GM19395 (cell line): ENCODE results near the gene FOXR1.
"Not testable (repeated sequence)": the region's sequence is repeated elsewhere in the genome, so short reads cannot be mapped to it uniquely, and the experiment has no call there.

Source experiments
- ATAC-seq: cut with Tn5 transposase; IDR thresholded peaks from one replicate; pipeline ENCODE4 v1.9.1; 2021; ENCODE audit warnings: mild to moderate bottlenecking, moderate library complexity; ENCODE audit not compliant: unreplicated experiment

Gene FOXR1

DNA sequence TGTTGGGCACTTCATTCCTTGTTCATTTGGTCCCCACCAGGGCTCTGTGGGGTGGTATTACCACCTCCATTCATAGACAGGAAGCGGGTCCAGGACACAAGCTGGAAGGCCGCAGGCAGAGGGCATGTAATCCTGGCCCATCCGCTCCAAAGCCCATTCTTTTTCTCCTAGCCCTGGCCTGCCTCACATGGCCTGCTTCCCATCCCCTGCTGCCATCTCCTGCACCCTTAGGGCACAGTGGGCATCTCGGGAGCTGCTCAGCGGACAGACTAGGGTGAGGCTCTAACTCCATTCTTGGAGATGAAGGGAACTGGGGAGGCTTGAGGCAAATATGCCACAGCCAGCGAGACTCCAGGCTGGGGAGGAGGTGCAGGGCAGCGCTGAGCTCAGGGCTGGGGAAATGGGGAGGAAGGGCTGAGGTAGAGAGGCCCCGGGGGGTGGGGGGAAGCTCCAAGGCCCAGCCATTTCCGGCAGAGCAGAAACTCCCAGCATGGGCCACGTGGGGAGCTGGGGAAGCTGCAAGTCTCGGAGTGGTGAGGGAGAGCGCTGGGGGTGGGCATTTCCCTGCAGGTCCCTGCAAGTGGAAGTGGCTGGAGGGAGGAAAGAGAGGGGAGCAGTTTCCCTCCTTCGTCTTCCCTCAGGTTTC lies 31.5 kb upstream of the FOXR1 start:
- ATAC-seq = no peak

DNA sequence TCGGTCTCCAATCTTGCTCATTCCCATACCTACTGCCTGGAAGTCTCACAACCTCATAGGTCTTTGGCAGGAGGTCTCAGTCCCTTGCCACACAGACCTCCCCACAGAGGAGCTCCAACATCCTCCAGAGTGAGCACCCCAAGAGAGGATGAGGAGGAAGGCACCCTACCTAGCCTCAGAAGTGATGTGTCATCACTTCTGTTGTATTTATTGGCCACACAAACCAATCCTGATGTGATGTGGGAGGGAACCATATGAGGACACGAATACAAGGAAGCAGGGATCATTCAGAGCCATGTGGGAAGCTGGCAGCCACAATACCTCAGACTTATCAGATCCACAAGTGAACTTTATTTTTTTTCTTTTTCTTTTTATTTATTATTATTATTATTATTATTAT lies 24.5 kb upstream of the FOXR1 start:
- no peak for ATAC-seq

DNA sequence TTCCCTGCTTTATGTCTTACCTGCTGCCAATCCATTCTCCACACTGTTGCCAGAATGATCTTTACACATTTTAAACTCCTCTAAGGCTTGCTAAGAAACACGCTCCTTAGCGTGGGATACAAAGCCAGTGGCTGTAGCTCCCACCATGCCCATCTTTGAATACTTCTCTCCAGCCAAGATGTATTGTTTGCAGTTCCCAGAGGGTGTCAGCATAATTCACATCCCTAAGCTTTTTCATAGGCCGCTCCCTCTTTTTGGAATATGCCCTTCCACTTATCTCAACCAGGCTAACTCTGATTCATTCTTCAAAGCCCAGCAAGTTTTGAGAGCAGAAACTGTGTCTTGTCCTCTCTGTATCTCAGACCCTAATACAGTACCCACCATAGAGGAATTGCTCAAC lies 23.6 kb upstream of the FOXR1 start:
- no peak for ATAC-seq

DNA sequence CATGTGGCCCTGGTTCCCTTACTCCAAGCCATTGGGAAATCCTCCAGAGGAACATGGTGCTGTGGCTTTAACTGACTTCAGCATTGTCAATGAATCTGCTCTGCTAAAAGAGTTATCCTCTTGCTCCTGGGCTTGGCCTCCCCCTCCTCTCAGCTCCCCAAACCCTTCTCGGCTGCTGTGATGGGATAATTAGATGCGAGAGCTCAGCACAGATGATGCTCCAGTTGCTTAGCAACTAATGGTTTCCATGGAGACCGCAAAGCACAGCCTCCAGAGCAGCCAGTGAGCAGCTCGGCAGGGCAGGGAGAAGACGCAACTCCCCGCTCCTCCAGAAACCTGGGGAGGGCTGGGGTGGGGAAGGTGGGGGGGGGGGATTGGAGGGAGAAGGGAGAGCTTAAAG lies 18.3 kb upstream of the FOXR1 start:
- no peak for ATAC-seq

DNA sequence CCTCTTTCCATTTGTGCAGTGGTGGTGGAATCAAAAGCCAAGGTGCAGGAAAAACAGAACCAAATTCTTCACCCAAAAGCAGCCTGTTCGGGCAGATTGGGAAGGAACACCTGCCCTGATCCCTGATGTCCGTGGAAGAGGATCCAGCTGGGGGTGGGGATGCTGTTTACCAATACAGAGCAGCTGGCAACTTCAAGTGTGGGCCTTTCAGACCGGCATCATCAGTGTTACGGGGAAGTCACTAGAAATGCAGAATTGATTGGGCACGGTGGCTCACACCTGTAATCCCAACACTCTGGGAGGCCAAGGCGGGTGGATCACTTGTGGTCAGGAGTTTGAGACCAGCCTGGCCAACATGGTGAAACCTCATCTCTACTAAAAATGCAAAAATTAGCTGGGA lies 17.6 kb upstream of the FOXR1 start:
- ATAC-seq = not testable (repeated sequence)

DNA sequence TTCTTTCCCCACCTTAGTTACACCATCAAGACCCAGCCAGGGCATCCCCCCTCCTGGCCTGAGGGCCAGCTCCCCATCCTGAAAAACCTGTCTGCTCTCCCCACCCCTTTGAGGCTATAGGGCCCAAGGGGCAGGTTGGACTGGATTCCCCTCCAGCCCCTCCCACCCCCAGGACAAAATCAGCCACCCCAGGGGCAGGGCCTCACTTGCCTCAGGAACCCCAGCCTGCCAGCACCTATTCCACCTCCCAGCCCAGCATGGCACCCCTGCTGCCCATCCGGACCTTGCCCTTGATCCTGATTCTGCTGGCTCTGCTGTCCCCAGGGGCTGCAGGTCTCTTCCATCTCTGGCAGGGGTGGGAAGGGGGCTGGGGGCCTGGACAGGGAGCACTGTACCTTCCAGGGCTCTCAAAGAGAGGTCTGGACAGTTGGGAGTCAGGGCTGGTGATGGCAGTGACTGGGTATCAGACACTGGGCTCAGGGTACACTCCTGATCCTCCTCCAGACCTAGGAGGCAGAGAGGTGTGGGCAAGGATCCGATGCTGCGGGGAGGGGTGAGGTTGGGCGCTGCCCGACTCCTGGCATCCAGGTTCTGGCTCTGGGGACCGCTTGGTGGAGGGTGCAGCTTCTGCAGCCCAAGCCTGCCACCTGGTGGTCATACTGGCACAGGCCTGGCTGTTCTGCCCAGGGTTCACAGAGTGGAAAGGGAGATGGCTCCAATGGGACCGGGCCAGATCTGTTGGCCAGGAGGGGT lies 15.3 kb upstream of the FOXR1 start, which contains the start of gene UPK2:
Gene UPK2 (plus strand): TSS at position 205 of the 753 bp plus-strand sequence. CDS start 53 bp downstream, at position 258.
- ATAC-seq = peak; percentile 79

DNA sequence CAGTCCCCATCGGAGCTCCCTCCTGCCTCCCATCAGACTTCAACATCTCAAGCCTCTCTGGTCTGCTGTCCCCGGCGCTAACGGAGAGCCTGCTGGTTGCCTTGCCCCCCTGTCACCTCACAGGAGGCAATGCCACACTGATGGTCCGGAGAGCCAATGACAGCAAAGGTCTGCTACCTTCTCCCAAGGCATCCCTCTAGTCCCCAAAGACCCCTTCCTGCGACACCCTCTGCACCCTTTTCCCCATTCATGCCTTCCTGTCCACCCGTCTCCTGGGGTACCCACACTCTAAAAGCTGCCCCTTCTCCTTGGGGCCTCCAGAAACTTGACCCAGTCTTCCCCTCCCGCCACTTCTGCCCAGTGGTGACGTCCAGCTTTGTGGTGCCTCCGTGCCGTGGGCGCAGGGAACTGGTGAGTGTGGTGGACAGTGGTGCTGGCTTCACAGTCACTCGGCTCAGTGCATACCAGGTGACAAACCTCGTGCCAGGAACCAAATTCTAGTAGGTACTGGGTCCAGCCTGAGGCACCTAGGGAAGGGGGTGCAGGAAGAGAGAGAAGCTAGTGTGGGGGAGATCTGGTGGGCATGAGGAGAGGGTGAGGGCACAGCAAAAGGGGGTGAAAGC lies 14.6 kb upstream of the FOXR1 start:
- ATAC-seq = no peak

DNA sequence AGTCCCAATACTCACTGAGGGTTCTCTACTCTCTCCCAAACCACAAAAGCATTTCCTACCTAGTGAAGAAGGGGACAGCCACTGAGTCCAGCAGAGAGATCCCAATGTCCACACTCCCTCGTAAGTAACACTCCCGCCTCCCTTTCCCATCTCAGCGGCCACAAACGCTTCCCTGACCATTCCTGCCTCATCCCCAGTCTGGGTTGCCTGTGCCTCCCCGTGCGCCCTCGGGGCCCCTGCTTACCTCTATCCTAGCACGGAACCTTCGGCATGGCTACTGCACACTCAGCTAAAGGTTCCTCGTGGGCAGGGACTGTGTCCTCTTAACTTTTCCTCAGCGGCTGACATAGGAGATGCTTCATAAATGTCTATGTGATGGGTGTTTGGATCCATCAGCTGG lies 14.0 kb upstream of the FOXR1 start:
- no peak for ATAC-seq

DNA sequence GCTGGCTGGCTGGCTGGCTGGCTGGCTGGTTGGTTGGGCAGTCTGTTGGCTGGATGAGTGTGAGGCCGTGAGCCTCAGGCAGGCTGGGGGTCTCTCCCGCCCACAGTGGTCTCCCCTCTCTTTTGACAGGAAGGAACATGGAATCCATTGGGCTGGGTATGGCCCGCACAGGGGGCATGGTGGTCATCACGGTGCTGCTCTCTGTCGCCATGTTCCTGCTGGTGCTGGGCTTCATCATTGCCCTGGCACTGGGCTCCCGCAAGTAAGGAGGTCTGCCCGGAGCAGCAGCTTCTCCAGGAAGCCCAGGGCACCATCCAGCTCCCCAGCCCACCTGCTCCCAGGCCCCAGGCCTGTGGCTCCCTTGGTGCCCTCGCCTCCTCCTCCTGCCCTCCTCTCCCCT lies 13.6 kb upstream of the FOXR1 start:
- ATAC-seq = no peak

DNA sequence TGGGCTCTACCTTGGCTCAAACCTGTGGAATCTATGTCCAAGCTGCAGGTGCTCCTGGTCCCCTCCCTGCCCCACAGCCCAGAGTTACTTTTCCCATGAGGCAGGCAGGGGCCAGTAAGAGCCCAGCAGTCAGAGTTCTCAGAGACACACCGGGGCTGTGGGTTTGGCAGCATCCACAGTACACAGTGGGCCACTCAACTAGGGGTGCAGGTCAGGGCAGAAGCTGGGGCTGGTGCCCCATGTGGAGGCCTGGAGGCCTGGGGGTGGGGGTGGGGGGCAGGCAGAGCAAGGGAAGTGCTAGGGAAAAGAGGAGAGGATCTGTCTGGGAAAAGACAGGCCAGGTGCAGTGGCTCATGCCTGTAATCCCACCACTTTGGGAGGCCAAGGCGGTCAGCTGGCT lies 13.0 kb upstream of the FOXR1 start:
- no peak for ATAC-seq

DNA sequence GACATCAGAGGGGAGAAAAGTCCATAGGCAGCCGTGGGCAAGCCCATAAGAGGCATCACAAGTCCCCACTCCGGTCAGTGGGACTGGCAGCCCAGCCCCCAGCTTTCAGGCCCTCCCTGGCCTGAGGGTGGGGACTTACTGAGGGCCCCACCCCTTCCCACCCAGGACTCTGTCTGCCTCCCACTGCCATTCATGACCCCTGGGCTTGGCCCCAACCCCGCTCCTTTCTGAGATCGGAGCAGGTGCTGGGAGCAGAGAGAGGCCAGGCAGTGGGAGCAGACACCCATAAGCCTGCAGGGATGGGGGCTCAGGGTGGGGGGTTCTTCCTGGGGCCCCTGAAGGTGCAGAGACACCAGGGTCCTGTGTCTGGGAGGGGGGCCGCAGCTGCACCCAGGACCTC lies 10.4 kb upstream of the FOXR1 start:
- no peak for ATAC-seq

DNA sequence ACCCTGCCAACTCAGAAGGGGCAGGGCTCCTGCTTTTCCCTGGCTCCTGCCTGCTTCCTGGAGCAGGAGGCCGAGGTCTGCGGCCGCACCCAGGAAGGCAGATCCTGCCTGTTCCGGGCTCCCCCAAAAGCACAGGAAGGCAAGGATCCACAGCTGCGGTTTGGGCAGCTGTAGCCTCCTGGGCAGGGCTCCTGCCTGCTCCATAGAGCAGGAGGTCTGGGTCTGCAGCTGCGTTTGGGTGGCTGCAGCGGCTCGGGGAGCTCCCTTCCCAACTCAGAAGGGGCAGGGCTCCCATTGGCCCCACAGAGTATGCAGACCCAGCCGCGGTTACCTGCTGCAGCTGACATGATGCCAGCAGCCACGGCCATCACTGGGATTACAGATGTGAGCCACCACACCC lies 10.0 kb upstream of the FOXR1 start:
- no peak for ATAC-seq

DNA sequence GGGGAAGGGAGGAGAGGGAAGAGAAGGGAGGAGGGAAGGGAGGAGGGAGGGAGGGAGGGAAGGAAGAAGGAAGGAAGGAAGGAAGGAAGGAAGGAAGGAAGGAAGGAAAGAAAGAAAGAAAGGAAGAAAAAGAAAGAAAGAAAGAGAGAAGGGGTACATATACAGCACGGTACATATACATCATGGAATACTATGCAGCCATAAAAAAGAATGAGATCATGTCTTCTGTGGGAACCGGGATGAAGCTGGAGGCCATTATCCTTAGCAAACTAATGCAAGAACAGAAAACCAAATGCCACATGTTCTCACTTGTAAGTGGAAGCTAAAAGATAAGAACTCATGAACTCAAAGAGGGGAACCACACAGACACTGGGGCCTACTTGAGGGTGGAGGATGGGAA lies 2.1 kb upstream of the FOXR1 start:
- not testable (repeated sequence) for ATAC-seq

DNA sequence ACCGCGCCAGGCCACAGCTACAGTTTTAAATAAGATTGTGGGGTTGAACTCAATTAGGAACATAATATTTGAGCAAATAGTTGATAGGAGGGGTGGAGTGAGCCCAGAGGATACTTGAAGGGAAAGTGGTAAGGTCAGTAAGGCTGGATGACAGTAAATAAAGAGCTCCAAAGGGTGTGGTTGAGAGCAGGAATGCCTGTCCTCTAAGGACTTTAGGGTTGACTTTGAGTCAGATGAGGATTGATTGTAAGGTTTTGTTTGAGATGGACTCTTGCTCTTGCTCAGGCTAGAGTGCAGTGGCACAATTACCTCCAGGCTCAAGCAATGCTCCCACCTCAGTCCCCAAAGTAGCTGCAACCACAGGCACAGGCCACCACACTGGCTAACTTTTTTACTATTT lies 2.4 kb downstream of the FOXR1 start:
- ATAC-seq = no peak

DNA sequence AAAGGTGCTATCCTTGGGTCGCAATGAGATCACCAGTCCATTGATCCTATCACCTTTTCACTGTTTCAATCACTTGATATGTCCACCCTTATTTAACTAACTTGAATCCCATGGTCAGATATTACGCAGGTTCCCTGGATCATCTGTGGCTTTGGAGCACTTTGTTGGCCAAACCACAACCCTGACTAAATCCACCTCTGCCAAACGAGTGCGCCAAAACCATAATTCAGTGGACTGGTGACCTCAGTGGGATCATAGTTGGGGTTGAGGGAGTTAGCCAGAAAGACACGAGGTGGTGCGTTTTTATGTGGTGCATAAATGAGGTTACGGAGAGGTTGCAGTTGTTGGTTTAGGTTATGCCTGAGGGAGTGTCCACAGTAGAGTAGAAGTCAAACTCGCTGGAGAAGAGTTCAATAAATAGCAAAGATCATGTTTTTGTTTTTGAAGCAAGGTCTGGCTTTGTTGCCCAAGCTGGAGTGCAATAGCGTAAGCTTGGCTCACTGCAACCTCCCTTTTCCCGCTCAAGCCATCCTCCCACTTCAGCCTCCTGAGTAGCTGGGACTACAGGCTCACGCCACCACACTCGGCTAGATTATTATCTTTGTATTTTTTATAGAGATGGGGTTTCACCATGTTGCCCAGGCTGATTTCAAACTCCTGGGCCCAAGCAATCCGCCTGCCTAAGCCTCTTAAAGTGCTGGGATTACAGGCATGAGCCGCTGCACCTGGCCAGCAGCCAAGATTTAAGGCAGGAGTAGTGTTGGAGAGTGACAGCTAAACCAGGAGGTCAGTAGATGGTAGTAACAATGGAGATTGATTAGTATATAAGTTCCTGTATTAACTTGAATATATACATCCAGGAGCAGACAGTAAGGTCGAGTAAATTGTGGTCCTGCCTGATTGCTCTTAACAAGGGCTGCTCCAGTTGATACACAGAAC lies 4.5 kb downstream of the FOXR1 start:
- no peak for ATAC-seq

DNA sequence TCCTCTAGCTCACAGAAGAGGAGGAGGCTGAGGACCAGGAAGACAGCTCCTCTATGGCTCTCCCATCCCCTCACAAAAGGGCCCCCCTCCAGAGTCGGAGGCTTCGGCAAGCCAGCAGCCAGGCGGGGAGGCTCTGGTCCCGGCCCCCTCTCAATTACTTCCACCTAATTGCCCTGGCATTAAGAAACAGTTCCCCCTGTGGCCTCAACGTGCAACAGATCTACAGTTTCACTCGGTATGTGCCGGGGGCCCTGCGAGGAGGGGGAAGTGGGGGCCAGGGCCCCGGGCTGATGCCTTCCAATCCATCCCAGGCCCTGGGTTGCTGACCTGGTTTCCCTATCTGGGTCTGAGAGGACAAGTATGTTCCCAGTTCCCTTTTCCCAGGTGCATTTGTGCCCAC lies 7.9 kb downstream of the FOXR1 start:
- ATAC-seq = no peak

DNA sequence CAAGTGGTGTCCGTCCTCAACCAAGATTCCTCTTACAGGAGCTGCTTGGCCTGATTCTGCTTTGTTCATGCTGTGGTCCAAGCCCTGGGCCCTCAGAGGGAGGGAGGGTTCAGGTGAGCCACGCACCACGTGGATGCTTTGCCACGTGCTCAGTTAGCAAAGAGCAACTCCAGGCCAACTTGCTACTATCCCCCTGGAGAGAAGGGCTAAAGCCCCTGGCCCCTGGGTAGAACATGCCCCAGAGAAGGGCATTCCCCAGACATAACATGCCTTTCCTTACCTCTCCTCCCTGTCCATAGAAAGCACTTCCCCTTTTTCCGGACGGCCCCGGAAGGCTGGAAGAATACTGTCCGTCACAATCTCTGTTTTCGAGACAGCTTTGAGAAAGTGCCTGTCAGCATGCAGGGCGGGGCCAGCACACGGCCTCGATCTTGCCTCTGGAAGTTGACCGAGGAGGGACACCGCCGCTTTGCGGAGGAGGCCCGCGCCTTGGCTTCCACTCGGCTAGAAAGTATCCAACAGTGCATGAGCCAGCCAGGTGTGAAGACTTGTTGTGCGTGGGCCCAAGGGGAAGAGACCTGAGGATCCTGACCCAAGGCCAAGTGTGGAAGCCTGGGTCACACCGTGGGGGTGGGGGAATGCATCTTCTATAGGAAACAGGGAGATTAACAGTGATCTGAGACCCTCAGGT lies 8.8 kb downstream of the FOXR1 start:
- no peak for ATAC-seq

DNA sequence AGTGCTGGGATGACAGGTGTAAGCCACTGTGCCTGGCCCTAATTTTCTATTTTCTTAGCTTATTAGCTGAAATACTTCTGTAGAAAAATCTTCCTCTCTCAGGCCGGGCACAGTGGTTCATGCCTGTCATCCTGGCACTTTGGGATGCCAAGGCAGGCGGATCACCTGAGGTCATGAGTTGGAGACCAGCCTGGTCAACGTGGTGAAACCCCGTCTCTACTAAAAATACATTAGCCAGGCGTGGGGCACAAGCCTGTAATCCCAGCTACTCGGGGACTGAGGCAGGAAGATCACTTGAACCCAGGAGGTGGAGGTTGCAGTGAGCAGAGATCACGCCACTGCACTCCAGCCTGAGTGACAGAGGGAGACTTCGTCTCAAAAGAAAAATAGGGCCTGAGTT lies 12.8 kb downstream of the FOXR1 start:
- ATAC-seq = not testable (repeated sequence)

DNA sequence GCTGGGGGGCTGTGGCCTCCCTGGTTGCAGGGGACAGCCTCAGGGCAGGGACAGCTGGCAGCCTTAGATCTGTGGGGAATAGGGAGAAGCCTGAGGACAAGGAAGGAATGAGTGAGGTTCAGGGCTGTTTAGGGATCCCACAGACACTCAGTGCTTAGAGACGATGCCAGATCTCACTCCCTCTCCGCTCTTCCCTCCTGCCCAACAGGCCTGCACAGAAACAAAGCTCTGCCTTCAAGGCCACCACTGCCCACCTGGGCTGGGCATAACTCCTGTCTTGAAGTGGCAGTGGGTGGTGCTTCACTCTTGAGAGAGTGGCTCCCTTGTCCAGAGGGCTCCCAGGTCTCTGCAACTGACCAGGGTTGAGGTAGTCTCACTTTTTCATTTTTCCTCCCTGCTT lies 13.3 kb downstream of the FOXR1 start:
- ATAC-seq = no peak

DNA sequence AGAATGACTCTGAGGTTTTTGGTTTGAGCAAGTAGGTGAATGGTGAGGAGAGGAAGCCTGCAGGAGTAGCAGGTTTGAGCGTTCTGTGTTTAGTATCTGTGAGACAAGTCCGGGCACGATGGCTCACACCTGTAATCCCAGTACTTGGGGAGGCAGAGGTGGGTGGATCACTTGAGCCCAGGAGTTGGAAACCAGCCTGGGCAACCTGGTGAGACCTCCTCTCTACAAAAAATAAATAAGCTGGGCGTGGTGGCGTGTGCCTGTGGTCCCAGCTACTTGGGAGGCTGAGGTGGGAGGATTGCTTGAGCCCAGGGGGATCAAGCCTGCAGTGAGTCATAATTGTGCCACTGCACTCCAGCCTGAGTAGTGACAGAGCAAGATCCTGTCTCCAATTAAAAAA lies 16.7 kb downstream of the FOXR1 start:
- ATAC-seq = no peak
